Tibial nerve (tissue), 4 donors: Measurements from ENCODE around the gene PRICKLE1.

ENCODE experiments used
- CTCF ChIP-seq, 5 experiments: fragments of 200-600 bp in 3 of 5; fragments of 450-650 bp in 2 of 5; sonication (generic) in 3 of 5; IDR thresholded peaks; one replicate each; pipeline ENCODE4 v1.5.1; 2016 to 2019; ENCODE audit warnings: antibody characterized with exemption in 5 of 5, mild to moderate bottlenecking in 3 of 5, moderate library complexity in 2 of 5
- EP300 ChIP-seq, 2 donors: sonication (generic); formaldehyde crosslinking; IDR thresholded peaks; one replicate each; pipeline ENCODE4 v1.6.1; 2017; ENCODE audit warnings: antibody characterized with exemption in 2 of 2, mild to moderate bottlenecking in 1 of 2
- POLR2A ChIP-seq, 2 donors: fragments of 450-650 bp; IDR thresholded peaks; one replicate each; pipeline ENCODE4 v1.6.1; 2017; ENCODE audit warnings: antibody characterized with exemption in 2 of 2, mild to moderate bottlenecking in 2 of 2, moderate library complexity in 2 of 2

GRCh38 chr12:42482748-42483520, 106.6 kb downstream of the PRICKLE1 start:
- TF ChIP-seq EP300 (IDR thresholded peaks at IDR 0.05) (peak in 1 of 2 donors; percentile 32), CTCF (IDR thresholded peaks at IDR 0.05) (peak; percentile 85 to 97 (median 95)), POLR2A (IDR thresholded peaks at IDR 0.05) (no peak)
